COR-L47 (cell line): ENCODE data around the gene ANKRD44.
A peak's percentile ranks its signal among the peaks of the same experiment; 100 is the strongest.

Source experiments
- DNase-seq: peaks from one replicate; lab custom pipeline; 2025; lab: John Stamatoyannopoulos, UW

ANKRD44 gene

GRCh38 chr2:197107291-197108269, 203.0 kb downstream of the ANKRD44 start:
- no peak for DNase-seq

- no peak for DNase-seq
Observed at GRCh38 chr2:197103363-197103762, 207.2 kb downstream of the ANKRD44 start.

GRCh38 chr2:197102231-197102630, 208.3 kb downstream of the ANKRD44 start:
- DNase-seq = no peak

GRCh38 chr2:197101519-197101918, 209.1 kb downstream of the ANKRD44 start:
- no peak for DNase-seq

- no peak for DNase-seq
Observed at GRCh38 chr2:197097578-197098366, 212.8 kb downstream of the ANKRD44 start.

GRCh38 chr2:197096649-197097048, 213.9 kb downstream of the ANKRD44 start:
- DNase-seq = no peak

- DNase-seq = peak; percentile 41
Observed at GRCh38 chr2:197092431-197092830, 218.1 kb downstream of the ANKRD44 start.

GRCh38 chr2:197090742-197091367, 219.7 kb downstream of the ANKRD44 start:
- no peak for DNase-seq

GRCh38 chr2:197089655-197090054, 220.9 kb downstream of the ANKRD44 start:
- no peak for DNase-seq

- no peak for DNase-seq
Observed at GRCh38 chr2:197088694-197089093, 221.9 kb downstream of the ANKRD44 start.

- DNase-seq = no peak
Observed at GRCh38 chr2:197086500-197086899, 224.1 kb downstream of the ANKRD44 start.

GRCh38 chr2:197085665-197086064, 224.9 kb downstream of the ANKRD44 start:
- DNase-seq = no peak

GRCh38 chr2:197081294-197081693, 229.3 kb downstream of the ANKRD44 start:
- no peak for DNase-seq

GRCh38 chr2:197080578-197081216, 229.9 kb downstream of the ANKRD44 start:
- DNase-seq = no peak

GRCh38 chr2:197079832-197080555, 230.6 kb downstream of the ANKRD44 start:
- peak; percentile 78 for DNase-seq

GRCh38 chr2:197079414-197079813, 231.2 kb downstream of the ANKRD44 start:
- no peak for DNase-seq

- no peak for DNase-seq
Observed at GRCh38 chr2:197078535-197078934, 232.0 kb downstream of the ANKRD44 start.

GRCh38 chr2:197077336-197077735, 233.2 kb downstream of the ANKRD44 start:
- DNase-seq = no peak

GRCh38 chr2:197076652-197077051, 233.9 kb downstream of the ANKRD44 start:
- DNase-seq = no peak

GRCh38 chr2:197075754-197076337, 234.7 kb downstream of the ANKRD44 start:
- DNase-seq = no peak

GRCh38 chr2:197075281-197075680, 235.3 kb downstream of the ANKRD44 start:
- DNase-seq = no peak
